HG02852 (cell line): Measurements from ENCODE around the gene BBS9.
A peak's percentile ranks its signal among the peaks of the same experiment; 100 is the strongest.

Source experiments
- ATAC-seq: cut with Tn5 transposase; IDR thresholded peaks from one replicate; pipeline ENCODE4 v1.9.1; 2021; ENCODE audit warnings: mild to moderate bottlenecking, moderate library complexity; ENCODE audit not compliant: unreplicated experiment

Gene BBS9

DNA sequence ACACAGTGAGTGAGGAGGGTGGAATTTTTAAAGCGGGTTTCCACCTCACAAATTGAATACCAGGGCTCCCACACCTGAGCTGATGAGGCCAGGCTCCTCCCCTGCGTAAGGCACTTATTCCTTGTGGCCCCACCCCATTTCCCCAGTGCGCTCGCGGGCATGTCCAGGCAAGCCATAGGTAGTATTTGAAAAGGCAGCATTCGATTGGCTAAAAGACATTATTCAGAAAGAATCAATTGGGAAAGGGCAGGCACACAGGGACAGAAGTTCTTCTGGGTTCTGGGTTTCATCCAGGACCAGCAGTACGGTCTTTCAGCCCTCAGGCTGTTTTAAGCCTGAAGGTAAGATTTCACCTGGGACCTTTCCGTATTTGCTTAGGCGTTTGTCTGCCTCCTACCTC is 222.3 kb downstream of the BBS9 start:
- no peak for ATAC-seq

GRCh38 chr7:33354201-33354600 is 224.8 kb downstream of the BBS9 start:
- no peak for ATAC-seq

GRCh38 chr7:33355386-33355785 is 226.0 kb downstream of the BBS9 start:
- ATAC-seq: no peak

DNA sequence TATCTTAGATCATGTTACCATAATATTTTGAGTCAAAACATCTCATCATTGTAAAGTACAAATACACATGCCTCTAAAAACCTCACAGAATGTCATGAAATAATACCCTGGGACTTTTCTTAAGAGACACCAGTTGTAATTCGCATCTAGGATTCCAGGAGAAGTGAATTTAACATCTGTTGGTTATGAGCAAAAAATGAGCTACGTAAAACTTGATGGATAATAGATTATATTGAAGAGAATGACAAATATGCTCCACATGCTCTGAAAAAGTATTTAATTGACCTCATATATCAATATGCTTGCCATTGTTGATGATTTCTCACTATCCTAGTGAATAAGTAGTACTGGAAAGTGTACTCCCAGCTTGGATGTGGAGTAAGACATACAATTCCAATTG is 227.0 kb downstream of the BBS9 start:
- no peak for ATAC-seq

DNA sequence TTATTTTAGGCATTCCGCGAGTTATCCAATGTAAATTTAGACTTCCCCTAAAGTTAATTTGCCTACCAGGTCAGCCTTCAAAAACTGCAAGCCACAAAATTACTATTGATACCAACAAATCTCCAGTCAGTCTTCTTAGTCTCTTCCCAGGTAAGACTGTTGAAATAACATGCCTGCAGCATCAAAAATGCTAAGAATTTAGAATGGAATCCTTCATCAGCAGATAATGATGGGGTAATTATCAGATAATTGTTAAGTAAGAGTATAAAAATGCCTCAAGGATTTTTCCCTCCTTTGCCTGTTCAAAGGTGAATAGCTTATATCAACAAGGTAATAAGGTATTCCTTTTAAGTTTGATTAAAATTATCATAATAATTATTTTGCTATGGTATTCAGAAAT is 228.5 kb downstream of the BBS9 start:
- ATAC-seq: no peak

DNA sequence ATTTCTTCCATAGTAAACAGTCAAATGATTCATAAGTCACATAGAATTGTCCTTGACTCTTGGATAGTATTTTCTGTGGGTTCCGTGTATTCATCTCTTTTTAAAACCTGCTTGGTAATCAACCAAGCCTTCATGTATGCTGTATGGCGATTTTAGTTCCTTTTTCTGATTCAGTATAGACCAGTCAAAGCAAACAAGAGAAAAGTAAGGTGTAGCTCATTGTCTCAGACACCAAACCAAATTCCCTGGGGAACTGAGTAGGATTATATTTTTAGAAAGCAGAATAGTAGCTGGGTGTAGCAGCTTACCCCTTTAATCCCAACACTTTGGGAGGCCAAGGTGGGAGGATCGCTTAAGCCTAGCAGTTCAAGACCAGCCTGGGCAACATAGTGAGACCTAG is 240.5 kb downstream of the BBS9 start:
- ATAC-seq: no peak

DNA sequence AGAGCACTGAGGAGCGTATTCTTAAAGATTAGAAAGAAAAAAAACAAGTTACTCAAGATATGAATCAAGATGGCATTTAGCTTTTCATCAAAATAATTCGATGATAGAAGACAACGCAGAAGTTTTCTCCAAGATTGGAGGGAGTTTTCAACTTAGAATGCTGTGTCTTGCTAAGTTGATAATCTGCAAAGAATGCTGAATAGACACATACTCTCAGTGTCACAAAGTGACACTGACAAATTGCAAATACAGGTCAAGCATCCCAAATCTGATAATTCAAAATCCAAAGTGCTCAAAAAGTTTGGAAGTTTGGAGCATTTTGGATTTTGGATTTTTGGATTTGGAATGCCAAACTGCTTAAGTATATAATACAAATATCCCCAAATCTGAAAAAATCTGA is 243.8 kb downstream of the BBS9 start:
- no peak for ATAC-seq

GRCh38 chr7:33379891-33380525 is 250.6 kb downstream of the BBS9 start:
- no peak for ATAC-seq

- ATAC-seq: no peak
Measured at GRCh38 chr7:33388332-33388731, 259.0 kb downstream of the BBS9 start.

GRCh38 chr7:33392148-33392547 is 262.8 kb downstream of the BBS9 start:
- ATAC-seq: no peak

DNA sequence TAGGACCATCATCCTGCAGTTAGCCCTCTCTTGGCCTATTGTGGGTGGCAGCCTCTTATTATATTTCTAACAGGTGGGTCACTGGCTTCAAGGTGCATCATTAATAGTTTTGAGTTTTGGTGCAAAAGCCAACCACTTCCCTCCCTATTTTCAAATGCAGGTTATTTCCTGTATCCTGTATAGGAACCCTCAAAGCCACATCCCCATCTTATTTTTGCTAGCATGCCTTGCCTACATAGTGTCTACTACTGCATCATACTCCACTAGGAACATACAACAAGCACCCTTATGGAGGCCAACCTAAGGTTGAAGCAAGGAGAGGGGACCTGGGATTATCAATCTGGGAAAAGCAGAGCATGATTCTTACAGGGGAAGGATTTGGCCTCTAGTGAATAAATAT is 264.4 kb downstream of the BBS9 start:
- ATAC-seq: no peak

GRCh38 chr7:33395340-33395739 is 266.0 kb downstream of the BBS9 start:
- no peak for ATAC-seq

- no peak for ATAC-seq
Measured at GRCh38 chr7:33399528-33400213, 270.3 kb downstream of the BBS9 start.

- ATAC-seq: no peak
Measured at GRCh38 chr7:33400214-33400538, 270.8 kb downstream of the BBS9 start.

GRCh38 chr7:33410266-33410665 is 280.9 kb downstream of the BBS9 start:
- no peak for ATAC-seq

DNA sequence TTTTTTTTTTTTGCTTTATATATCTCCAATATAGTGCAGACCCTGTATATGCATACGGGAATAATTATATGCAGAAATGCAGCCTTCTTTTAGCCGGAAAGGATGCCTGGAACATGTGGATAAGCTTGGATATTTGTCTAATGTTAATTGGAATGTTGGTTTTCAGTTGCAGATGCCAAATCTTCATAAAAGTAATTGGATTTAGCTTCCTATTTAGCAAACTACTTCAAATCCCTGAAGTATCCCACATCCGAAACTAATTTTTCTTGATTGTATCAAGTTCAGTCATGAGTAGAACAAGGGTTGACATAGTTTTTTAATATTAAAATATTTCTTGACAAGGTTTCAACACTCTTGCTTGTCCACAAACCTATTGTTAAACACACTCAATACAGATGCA is 281.7 kb downstream of the BBS9 start:
- ATAC-seq: no peak

DNA sequence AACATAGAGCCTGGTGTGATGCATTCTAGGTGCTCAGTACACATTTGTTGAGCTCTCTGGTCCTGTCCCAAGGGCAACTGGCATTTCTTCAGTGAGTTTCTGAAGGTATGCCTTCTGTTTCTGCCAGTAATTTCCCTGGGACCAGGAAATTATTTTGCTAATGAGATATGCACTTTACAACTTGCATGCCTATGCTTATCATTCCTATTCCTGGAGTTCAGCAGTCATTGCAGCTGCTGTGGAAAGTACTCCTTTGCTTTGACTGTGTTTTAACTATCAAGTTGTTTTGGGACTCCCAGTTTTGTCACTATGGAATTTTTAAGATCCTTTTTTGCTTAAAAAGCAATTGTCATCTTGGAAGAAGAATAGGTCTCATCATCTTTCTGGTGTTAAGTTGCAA is 283.0 kb downstream of the BBS9 start:
- no peak for ATAC-seq

GRCh38 chr7:33418251-33418701 is 288.9 kb downstream of the BBS9 start:
- no peak for ATAC-seq

DNA sequence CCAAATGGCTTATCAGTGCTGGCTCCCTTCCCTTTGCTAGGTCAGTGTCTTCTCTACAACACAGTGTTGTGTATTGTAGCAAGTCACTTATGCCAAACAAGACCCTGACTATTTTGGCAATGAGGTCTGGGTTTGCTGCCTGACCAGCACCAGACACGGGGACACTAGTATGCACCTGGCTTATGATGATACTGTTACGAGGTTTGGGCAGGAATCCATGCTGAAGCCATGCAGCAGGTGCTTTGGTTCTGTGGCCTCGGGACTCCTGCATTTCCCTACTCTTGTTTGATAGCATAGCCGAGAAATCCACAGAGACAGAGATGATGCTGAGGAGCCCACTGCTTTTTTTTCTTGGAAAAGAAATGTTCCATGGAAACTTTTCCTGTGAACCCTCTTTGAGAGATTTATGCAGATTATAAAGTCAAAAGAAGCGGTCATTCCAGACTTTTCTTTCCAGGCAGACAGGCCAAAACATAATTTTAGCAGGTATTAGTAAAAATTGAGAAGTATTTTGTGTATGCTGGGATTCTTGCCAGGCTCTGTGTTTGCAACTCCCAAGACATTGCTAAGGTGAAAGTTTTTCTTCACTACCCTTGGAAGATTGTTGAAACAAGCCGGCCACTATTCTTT is 291.1 kb downstream of the BBS9 start:
- ATAC-seq: no peak

- ATAC-seq: no peak
Measured at GRCh38 chr7:33421429-33421828, 292.1 kb downstream of the BBS9 start.

DNA sequence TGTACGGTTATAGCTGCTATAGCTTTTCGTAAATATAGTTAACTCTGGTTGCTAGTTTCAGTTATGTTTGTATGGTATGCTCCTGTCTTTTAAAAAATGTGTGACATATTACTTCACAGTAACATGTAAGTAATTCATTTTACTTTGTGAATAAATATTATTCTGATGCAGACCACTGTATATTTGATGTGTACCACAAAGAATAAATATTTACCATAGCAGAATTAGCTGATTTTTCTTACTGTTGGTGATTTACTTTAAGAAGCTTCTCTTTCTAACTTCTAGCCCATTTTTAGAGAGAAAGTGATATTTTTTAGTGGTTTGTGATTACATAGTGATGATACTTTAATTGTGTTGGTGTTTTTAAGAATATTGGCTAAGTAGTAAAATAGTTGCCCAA is 292.8 kb downstream of the BBS9 start:
- ATAC-seq: no peak

DNA sequence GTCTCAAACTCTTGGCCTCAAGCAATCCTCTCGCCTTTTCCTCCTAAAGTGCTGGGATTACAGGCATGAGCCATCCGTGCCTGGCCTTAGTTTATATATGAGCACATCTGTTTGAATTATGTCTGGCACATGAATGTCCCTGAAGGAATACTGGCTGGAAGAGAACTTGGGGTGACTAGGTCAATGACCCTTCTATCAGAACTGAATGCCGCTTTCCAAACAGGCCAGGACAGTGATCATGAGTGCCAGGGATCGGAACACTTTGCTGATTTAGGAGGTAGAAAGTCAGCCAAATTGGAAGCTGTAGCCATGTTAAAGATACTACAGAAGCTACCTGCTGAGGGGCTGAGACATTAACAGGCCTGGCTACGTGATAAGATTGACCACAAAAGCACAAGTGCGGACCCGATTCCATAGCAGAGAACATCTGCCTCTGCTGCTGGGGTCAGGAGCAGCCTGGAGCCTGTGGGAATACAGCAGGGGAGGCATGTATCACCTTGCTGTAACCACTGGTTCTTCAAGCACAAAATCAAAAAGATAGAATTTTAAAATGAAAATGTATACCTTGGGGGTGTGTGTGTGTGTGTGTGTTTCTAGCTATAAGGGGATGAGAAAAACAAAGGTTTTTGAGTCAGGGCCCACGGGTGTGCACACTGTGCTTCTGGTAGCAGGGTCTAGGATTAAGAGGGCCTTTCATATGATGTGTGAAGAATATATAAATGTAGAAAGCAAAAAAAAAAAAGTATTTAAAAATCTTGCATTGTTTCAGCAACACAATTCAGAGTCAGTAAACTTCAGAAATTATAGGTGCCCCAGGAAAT is 293.7 kb downstream of the BBS9 start:
- peak; percentile 40 for ATAC-seq
